WTC11 (cell line): Measurements from ENCODE around the gene NR4A3. TPM values are rescaled to one million over a fixed set of nuclear protein-coding genes. Genes with fewer than 3 reads are reported as not detected.

Source experiments
- ATAC-seq: fragments of 200-7000 bp; cut with Tn5 transposase; 2 replicates; pipeline ENCODE4 v1.10.0; 2021; ENCODE audit warnings: mild to moderate bottlenecking, moderate library complexity
- CTCF ChIA-PET: fragments of 300-600 bp; sonication (Branson Sonifier 250); formaldehyde crosslinking; loops from one replicate; lab custom pipeline; 2021; ENCODE audit warnings: antibody characterized with exemption; lab: Charles Lee
- POLR2A ChIA-PET: fragments of 350-600 bp; sonication (Branson Sonifier 250); formaldehyde crosslinking; loops from one replicate; lab custom pipeline; 2021; ENCODE audit warnings: antibody characterized with exemption; lab: Charles Lee
- DNase-seq: peaks from one replicate; pipeline ENCODE4 v3.0.0; 2021; ENCODE audit warnings: low spot score
- H3K27ac Mint-ChIP-seq: 2 replicates; pipeline ENCODE4 v1.8.0; 2021; ENCODE audit warnings: mixed read lengths
- H3K27me3 Mint-ChIP-seq: 2 replicates; pipeline ENCODE4 v1.8.0; 2021; ENCODE audit warnings: low read depth, mild to moderate bottlenecking, moderate library complexity, mixed read lengths
- H3K36me3 Mint-ChIP-seq: 2 replicates; pipeline ENCODE4 v1.8.0; 2021; ENCODE audit warnings: mixed read lengths
- H3K4me1 Mint-ChIP-seq: 2 replicates; pipeline ENCODE4 v1.8.0; 2022; ENCODE audit warnings: mixed read lengths
- H3K4me3 Mint-ChIP-seq: 2 replicates; pipeline ENCODE4 v1.8.0; 2021; ENCODE audit warnings: mild to moderate bottlenecking, moderate library complexity, mixed read lengths
- H3K9me3 Mint-ChIP-seq: 2 replicates; pipeline ENCODE4 v1.8.0; 2021; ENCODE audit warnings: mixed read lengths
- ATF1 ChIP-seq: sonication (generic); formaldehyde crosslinking; IDR thresholded peaks from 2 replicates; pipeline ENCODE4 v1.8.1; 2023; ENCODE audit warnings: mild to moderate bottlenecking, moderate library complexity, missing genetic modification reagents
- CREM ChIP-seq: sonication (generic); formaldehyde crosslinking; IDR thresholded peaks from 2 replicates; pipeline ENCODE4 v1.8.1; 2022; ENCODE audit warnings: mild to moderate bottlenecking, missing genetic modification reagents, moderate library complexity
- ESRRA ChIP-seq: sonication (generic); formaldehyde crosslinking; IDR thresholded peaks from 2 replicates; pipeline ENCODE4 v1.8.1; 2022; ENCODE audit warnings: mild to moderate bottlenecking, missing genetic modification reagents, borderline replicate concordance
- FOXK1 ChIP-seq: sonication (generic); formaldehyde crosslinking; IDR thresholded peaks from 2 replicates; pipeline ENCODE4 v1.8.0; 2022; ENCODE audit warnings: mild to moderate bottlenecking, moderate library complexity, missing genetic modification reagents
- GRHL2 ChIP-seq: fragments of 250-450 bp; sonication (Bioruptor Pico); IDR thresholded peaks from 2 replicates; pipeline ENCODE4 v1.8.0; 2022; ENCODE audit warnings: mild to moderate bottlenecking, moderate library complexity; ENCODE audit not compliant: insufficient replicate concordance, severe bottlenecking
- SP1 ChIP-seq: sonication (generic); formaldehyde crosslinking; conservative IDR thresholded peaks from 2 replicates; pipeline ENCODE4 v1.8.1; 2022; ENCODE audit warnings: missing genetic modification reagents
- ZNF423 ChIP-seq: fragments of 250-450 bp; sonication (Bioruptor Pico); IDR thresholded peaks from 2 replicates; pipeline ENCODE4 v2.1.2; 2022; ENCODE audit warnings: mild to moderate bottlenecking, moderate library complexity
- total RNA-seq: library from RNA; stranded (reverse); gene quantifications from 3 replicates; pipeline ENCODE4 v1.2.3, GENCODE V29; 2021
- TF ChIP-seq, protein P1 (sequence below): sonication (generic); formaldehyde crosslinking; conservative IDR thresholded peaks from 2 replicates; pipeline ENCODE4 v1.8.1; 2023; ENCODE audit warnings: mild to moderate bottlenecking, low read depth, missing genetic modification reagents, moderate library complexity
- TF ChIP-seq, protein P2 (sequence below): sonication (generic); formaldehyde crosslinking; IDR thresholded peaks from 2 replicates; pipeline ENCODE4 v1.8.1; 2022; ENCODE audit warnings: low read depth, missing genetic modification reagents, borderline replicate concordance
- TF ChIP-seq, protein P3 (sequence below): sonication (generic); formaldehyde crosslinking; IDR thresholded peaks from 2 replicates; pipeline ENCODE4 v1.8.0; 2022; ENCODE audit warnings: missing genetic modification reagents
- TF ChIP-seq, protein P4 (sequence below): fragments of 200-600 bp; IDR thresholded peaks from 2 replicates; pipeline ENCODE4 v1.8.0; 2022; ENCODE audit warnings: antibody characterized with exemption
- TF ChIP-seq, protein P5 (sequence below): sonication (generic); formaldehyde crosslinking; conservative IDR thresholded peaks from 2 replicates; pipeline ENCODE4 v1.8.1; 2022; ENCODE audit warnings: mild to moderate bottlenecking, missing genetic modification reagents
- TF ChIP-seq, protein P6 (sequence below): sonication (generic); formaldehyde crosslinking; IDR thresholded peaks from 2 replicates; pipeline ENCODE4 v1.8.0; 2023; ENCODE audit warnings: mild to moderate bottlenecking, missing genetic modification reagents
- TF ChIP-seq, protein P7 (sequence below): sonication (generic); formaldehyde crosslinking; IDR thresholded peaks from 2 replicates; pipeline ENCODE4 v1.8.1; 2022; ENCODE audit warnings: low read depth, mild to moderate bottlenecking, moderate library complexity, missing genetic modification reagents, borderline replicate concordance

Gene NR4A3
- total RNA-seq, 1 experiment from 2014 or later = 0.57 TPM

DNA sequence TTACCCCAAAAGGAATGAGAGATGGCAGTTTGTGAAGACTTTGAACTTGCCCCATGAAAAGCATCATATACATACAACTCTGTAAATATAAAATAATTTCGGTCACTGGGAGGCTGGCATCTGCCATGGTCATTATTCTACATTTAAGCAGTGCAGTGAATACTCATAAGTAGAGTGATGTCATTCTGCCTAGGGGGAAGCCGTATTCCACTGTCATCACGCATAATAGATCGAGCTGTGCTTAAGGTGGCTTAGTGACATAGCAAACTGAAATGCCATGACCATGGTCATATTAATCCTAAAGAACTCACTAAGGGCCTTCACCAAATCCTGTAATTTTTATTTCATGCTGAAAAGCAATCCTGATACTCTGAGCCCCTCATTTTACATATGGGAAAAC lies 42.4 kb upstream of the NR4A3 start:
- POLR2A ChIA-PET = no interaction called here
- CTCF ChIA-PET = no interaction called here

More for the DNA sequence above, 42.4 kb upstream of the NR4A3 start:
- Mint-ChIP-seq H3K27ac (no peak overlapping the region), H3K36me3 (no peaks in the 10 kb centered on the region), H3K4me3 (no peak overlapping the region)
- no peak for ATAC-seq
- TF ChIP-seq ZNF423 (CRISPR knock-in tag) (no peak), ATF1 (CRISPR knock-in tag) (no peak), FOXK1 (CRISPR knock-in tag) (no peak), ESRRA (CRISPR knock-in tag) (no peak), GRHL2 (CRISPR knock-in tag) (no peak), SP1 (CRISPR knock-in tag) (no peak), CREM (CRISPR knock-in tag) (no peak)
- TF ChIP-seq, protein P1, sequence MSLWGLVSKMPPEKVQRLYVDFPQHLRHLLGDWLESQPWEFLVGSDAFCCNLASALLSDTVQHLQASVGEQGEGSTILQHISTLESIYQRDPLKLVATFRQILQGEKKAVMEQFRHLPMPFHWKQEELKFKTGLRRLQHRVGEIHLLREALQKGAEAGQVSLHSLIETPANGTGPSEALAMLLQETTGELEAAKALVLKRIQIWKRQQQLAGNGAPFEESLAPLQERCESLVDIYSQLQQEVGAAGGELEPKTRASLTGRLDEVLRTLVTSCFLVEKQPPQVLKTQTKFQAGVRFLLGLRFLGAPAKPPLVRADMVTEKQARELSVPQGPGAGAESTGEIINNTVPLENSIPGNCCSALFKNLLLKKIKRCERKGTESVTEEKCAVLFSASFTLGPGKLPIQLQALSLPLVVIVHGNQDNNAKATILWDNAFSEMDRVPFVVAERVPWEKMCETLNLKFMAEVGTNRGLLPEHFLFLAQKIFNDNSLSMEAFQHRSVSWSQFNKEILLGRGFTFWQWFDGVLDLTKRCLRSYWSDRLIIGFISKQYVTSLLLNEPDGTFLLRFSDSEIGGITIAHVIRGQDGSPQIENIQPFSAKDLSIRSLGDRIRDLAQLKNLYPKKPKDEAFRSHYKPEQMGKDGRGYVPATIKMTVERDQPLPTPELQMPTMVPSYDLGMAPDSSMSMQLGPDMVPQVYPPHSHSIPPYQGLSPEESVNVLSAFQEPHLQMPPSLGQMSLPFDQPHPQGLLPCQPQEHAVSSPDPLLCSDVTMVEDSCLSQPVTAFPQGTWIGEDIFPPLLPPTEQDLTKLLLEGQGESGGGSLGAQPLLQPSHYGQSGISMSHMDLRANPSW (CRISPR knock-in tag) = no peak
- TF ChIP-seq, protein P2, sequence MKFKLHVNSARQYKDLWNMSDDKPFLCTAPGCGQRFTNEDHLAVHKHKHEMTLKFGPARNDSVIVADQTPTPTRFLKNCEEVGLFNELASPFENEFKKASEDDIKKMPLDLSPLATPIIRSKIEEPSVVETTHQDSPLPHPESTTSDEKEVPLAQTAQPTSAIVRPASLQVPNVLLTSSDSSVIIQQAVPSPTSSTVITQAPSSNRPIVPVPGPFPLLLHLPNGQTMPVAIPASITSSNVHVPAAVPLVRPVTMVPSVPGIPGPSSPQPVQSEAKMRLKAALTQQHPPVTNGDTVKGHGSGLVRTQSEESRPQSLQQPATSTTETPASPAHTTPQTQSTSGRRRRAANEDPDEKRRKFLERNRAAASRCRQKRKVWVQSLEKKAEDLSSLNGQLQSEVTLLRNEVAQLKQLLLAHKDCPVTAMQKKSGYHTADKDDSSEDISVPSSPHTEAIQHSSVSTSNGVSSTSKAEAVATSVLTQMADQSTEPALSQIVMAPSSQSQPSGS (CRISPR knock-in tag) = no peak
- TF ChIP-seq, protein P3, sequence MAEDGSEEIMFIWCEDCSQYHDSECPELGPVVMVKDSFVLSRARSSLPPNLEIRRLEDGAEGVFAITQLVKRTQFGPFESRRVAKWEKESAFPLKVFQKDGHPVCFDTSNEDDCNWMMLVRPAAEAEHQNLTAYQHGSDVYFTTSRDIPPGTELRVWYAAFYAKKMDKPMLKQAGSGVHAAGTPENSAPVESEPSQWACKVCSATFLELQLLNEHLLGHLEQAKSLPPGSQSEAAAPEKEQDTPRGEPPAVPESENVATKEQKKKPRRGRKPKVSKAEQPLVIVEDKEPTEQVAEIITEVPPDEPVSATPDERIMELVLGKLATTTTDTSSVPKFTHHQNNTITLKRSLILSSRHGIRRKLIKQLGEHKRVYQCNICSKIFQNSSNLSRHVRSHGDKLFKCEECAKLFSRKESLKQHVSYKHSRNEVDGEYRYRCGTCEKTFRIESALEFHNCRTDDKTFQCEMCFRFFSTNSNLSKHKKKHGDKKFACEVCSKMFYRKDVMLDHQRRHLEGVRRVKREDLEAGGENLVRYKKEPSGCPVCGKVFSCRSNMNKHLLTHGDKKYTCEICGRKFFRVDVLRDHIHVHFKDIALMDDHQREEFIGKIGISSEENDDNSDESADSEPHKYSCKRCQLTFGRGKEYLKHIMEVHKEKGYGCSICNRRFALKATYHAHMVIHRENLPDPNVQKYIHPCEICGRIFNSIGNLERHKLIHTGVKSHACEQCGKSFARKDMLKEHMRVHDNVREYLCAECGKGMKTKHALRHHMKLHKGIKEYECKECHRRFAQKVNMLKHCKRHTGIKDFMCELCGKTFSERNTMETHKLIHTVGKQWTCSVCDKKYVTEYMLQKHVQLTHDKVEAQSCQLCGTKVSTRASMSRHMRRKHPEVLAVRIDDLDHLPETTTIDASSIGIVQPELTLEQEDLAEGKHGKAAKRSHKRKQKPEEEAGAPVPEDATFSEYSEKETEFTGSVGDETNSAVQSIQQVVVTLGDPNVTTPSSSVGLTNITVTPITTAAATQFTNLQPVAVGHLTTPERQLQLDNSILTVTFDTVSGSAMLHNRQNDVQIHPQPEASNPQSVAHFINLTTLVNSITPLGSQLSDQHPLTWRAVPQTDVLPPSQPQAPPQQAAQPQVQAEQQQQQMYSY (CRISPR knock-in tag) = no peak
- TF ChIP-seq, protein P4, sequence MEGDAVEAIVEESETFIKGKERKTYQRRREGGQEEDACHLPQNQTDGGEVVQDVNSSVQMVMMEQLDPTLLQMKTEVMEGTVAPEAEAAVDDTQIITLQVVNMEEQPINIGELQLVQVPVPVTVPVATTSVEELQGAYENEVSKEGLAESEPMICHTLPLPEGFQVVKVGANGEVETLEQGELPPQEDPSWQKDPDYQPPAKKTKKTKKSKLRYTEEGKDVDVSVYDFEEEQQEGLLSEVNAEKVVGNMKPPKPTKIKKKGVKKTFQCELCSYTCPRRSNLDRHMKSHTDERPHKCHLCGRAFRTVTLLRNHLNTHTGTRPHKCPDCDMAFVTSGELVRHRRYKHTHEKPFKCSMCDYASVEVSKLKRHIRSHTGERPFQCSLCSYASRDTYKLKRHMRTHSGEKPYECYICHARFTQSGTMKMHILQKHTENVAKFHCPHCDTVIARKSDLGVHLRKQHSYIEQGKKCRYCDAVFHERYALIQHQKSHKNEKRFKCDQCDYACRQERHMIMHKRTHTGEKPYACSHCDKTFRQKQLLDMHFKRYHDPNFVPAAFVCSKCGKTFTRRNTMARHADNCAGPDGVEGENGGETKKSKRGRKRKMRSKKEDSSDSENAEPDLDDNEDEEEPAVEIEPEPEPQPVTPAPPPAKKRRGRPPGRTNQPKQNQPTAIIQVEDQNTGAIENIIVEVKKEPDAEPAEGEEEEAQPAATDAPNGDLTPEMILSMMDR = no peak
- TF ChIP-seq, protein P5, sequence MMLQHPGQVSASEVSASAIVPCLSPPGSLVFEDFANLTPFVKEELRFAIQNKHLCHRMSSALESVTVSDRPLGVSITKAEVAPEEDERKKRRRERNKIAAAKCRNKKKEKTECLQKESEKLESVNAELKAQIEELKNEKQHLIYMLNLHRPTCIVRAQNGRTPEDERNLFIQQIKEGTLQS = no peak
- TF ChIP-seq, protein P6, sequence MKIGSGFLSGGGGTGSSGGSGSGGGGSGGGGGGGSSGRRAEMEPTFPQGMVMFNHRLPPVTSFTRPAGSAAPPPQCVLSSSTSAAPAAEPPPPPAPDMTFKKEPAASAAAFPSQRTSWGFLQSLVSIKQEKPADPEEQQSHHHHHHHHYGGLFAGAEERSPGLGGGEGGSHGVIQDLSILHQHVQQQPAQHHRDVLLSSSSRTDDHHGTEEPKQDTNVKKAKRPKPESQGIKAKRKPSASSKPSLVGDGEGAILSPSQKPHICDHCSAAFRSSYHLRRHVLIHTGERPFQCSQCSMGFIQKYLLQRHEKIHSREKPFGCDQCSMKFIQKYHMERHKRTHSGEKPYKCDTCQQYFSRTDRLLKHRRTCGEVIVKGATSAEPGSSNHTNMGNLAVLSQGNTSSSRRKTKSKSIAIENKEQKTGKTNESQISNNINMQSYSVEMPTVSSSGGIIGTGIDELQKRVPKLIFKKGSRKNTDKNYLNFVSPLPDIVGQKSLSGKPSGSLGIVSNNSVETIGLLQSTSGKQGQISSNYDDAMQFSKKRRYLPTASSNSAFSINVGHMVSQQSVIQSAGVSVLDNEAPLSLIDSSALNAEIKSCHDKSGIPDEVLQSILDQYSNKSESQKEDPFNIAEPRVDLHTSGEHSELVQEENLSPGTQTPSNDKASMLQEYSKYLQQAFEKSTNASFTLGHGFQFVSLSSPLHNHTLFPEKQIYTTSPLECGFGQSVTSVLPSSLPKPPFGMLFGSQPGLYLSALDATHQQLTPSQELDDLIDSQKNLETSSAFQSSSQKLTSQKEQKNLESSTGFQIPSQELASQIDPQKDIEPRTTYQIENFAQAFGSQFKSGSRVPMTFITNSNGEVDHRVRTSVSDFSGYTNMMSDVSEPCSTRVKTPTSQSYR (CRISPR knock-in tag) = no peak
- TF ChIP-seq, protein P7, sequence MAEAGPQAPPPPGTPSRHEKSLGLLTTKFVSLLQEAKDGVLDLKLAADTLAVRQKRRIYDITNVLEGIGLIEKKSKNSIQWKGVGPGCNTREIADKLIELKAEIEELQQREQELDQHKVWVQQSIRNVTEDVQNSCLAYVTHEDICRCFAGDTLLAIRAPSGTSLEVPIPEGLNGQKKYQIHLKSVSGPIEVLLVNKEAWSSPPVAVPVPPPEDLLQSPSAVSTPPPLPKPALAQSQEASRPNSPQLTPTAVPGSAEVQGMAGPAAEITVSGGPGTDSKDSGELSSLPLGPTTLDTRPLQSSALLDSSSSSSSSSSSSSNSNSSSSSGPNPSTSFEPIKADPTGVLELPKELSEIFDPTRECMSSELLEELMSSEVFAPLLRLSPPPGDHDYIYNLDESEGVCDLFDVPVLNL (CRISPR knock-in tag) = no peak
- TF ChIP-seq, all 79 proteins: peak for 0
- DNase-seq = no peak
- Mint-ChIP-seq H3K27me3 (no peaks in the 10 kb centered on the region), H3K4me1 (peaks cover 15% of the 10 kb centered on the region), H3K9me3 (peaks cover 8% of the 10 kb centered on the region)
